Skin epidermis (tissue), 12 donors: ENCODE data around the gene TLR8.
"Not testable (repeated sequence)": the region's sequence is repeated elsewhere in the genome, so short reads cannot be mapped to it uniquely, and the experiment has no call there.

Experiments
- H3K27ac ChIP-seq, 21 experiments: fragments of 200-600 bp; sonication (generic) in 11 of 21; one replicate each; pipeline ENCODE4 v1.5.0; 2020; ENCODE audit warnings: mild to moderate bottlenecking in 3 of 21, inconsistent platforms in 2 of 21, moderate library complexity in 2 of 21
- H3K4me3 ChIP-seq, 7 experiments: fragments of 200-600 bp; sonication (generic) in 2 of 7; one replicate each; pipeline ENCODE4 v1.5.0; 2020; ENCODE audit warnings: inconsistent platforms in 2 of 7, mild to moderate bottlenecking in 2 of 7, moderate library complexity in 1 of 7

Gene TLR8

DNA sequence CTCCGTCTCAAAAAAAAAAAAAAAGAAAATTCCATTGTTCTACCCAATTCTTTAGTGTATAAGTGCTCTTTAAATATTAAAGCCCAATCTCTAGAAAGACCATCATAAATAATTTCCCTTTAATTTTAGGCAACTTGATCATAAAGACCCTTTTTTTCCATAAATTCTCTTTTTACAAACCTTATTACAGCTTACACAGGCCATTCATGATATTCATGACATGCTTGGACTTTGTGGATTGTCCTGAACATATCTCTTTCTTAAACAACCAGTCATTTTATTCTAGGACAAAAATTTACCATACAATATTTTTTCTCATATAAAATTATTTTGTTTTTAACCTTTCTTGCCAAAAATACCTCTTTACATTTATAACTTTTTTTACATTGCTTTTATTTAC, 30.5 kb downstream of the TLR8 start:
- H3K4me3 ChIP-seq = no peak overlapping the region
- no peak overlapping the region for H3K27ac ChIP-seq

DNA sequence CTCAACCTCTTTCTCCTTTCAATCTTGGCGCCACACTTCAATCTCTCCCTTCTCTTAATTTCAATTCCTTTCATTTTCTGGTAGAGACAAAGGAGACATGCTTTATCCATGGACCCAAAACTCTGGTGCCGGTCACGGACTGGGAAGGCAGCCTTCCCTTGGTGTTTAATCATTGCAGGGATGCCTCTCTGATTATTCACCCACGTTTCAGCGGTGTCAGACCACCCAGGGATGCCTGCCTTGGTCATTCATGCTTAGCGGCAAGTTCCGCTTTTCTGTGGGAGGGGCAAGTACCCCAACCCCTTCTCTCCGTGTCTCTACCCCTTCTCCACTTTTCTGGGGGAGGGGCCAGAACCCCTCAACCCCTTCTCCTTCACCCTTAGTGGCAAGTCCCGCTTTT, 34.1 kb downstream of the TLR8 start:
- H3K4me3 ChIP-seq, H3K27ac ChIP-seq: not testable (repeated sequence)

DNA sequence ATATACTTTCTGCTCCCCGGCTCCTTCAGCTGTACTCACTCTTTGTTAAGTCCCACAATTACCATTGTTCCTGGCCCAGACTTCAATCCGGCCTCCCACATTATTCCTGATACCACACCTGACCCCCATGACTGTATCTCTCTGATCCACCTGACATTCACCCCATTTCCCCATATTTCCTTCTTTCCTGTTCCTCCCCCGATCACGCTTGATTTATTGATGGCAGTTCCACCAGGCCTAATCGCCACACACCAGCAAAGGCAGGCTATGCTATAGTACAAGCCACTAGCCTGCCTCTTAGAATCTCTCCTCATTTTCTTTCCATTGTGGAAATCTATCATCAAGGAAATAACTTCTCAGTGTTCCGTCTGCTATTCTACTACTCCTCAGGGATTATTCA, 37.2 kb downstream of the TLR8 start:
- H3K4me3 ChIP-seq, H3K27ac ChIP-seq: not testable (repeated sequence)

DNA sequence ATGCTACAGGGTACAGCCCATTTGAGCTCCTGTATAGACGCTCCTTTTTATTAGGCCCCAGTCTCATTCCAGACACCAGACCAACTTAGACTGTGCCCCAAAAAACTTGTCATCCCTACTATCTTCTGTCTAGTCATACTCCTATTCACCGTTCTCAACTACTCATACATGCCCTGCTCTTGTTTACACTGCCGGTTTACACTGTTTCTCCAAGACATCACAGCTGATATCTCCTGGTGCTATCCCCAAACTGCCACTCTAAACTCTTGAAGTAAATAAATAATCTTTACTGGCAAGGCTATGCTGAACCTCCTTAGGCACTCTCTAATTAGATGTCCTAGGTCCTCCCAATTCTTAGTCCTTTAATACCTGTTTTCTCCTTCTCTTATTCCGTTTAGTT, 38.0 kb downstream of the TLR8 start:
- not testable (repeated sequence) for H3K4me3 ChIP-seq, H3K27ac ChIP-seq

DNA sequence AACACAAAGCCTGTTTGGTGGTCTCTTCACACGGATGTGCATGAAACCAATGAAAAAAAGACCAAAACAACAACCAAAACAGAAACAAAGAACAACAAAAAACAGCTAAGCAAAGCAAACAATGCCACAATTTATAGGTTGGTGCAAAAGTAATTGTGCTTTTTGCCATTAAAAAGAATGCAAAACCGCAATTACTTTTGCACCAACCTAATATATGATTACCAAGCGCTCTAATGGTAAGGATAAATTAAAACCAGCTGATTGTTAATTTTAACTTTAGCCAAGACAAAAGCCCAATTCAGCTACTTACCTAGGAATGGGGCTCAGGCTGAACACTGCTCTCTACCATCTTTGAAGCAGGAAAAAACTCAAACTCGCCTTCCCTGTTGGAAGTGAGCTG, 39.1 kb downstream of the TLR8 start:
- no peak overlapping the region for H3K27ac ChIP-seq

DNA sequence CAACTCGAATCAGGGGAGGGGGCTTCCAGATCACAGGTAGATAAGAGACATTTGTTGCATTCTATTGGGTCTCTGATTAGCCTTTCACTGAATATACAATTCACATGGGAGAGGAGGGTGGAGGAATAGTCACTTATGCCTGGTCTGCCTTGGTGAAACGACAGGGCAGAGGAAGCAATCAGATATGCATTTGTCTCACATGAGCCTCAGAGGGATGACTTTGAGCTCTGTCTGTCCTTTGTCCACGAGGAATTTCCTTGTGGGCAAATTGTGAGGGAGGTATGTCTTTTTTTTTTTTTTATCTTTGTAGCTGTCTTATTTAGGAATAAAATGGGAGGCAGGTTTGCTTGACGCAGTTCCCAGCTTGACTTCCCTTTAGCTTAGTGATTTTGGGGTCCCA, 40.0 kb downstream of the TLR8 start:
- H3K4me3 ChIP-seq = no peak overlapping the region
- H3K27ac ChIP-seq = peak overlapping the region in 6 of 21 experiments; percentile 22 to 72 (median 46)

More for the DNA sequence above, 39.1 kb downstream of the TLR8 start:
- H3K4me3 ChIP-seq = no peak overlapping the region

DNA sequence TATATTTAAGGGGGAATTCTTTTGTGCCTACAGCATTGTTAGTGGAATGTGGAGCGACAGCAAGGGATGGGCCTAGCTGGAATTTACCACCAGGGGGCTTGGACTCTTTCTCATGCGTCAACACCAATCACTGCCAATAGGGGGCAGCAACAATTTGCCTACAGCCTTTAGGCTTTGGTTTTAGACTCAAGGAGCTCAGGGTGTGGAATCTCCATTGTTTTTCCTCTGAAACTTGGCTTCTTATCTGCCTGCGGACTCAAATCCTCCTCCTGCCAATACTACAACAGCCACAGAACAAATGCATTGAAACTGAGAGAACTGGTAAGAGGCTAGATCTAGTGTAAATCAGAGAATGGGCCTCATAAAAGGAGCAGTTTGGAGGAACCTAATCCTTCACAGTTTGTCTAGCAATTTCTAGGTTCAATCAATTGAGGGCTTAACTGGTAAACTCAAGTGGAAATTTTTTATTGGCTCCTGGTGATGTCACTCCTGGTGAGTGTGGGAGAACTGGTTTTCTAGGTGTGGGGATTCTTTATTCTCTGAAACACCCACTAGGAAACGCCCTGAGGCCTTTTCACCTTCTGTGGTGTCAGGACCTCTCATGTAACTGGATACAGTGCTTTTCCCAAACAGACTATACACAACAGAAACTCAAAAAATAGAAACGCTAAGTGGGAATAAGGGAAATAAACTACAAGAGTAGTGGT, 40.6 kb downstream of the TLR8 start:
- peak overlapping the region in 17 of 21 experiments; percentile 30 to 85 (median 65) for H3K27ac ChIP-seq
- no peak overlapping the region for H3K4me3 ChIP-seq

DNA sequence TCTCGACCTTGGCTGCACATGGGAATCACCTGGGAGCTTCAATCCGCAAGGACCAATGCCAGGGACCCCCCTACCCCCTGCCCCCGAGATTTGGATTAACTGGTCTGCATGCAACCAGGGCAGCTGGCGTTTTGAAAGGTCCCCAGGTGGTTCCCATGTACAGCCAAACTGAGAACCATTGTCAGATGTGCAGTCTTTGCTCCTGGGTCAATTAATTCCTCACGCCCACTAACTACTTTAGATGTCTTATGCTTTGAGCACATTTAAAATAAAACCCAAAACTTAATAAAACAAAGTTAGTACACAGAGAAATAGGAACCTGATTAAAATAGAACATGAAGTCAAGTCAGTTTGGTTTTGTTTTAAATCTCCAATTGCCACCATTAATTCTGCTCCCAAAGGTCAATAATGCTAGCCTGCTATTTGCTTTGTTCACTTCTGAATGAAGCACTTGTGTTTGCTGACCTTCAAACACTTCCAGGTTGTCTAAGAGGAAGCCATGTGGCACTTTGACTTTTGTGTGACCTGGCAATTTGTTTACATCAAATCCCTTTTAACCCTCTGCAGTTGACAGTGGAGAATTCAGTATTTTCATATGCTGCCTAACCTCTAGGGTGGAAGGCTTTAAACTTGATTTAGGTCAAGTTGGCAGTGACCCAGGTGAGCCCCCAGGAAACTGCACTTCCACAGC, 41.3 kb downstream of the TLR8 start:
- Histone ChIP-seq H3K27ac (peak overlapping the region in 19 of 21 experiments; percentile 3 to 85 (median 64)), H3K4me3 (no peak overlapping the region)

DNA sequence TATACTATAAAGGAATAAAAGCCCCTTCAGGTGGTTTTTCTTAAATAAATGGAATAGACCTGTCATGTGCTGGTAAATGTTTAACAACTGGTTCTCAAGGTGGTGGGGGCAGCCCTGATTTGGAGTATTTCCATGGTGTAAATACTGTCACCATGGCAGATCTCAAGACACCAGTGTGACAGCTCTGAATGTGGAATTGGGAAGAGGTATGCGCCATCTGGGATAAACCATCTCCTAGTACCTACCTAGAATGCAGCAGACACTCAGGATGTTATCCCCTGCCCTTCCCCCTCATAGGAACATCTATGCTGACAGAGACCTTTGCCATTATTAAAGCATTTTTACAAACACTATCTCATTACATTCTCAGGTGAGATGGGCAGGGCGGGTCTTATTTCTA, 42.1 kb downstream of the TLR8 start:
- H3K27ac ChIP-seq = peak overlapping the region in 7 of 21 experiments; percentile 3 to 80 (median 37)
- no peak overlapping the region for H3K4me3 ChIP-seq

DNA sequence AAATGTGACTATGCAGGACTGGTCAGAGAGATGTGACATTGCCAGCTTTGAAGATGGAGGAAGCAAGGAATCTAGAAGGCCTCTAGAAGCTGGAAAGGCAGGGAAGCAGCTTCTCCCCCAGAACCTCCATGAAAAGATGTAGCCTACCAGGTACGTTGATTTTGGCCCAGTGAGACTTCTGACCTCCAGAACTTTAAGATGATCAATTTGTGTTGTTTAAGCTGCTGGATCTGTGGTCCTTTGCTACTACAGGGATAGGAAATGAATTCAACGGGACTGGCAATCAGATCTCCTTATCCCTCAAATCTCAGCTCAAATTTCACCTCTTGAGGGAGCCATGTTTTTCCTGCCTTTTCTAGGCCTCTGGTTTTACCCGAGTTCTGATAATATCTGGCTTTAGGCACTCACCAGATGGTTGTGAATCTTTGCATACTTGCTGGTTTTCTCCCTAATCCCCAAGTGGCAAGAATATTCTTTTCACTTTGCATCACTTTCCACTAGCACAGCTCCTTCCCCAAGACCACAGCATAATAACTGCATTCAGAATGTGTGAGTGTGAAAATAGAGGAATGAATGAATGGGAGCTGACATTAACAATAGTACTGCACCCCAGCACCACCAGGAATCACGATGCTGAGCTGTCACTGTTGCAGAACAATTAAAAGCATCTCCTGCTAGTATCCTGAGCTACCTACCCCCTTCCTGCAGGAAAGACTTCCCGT, 42.9 kb downstream of the TLR8 start:
- H3K27ac ChIP-seq = peak overlapping the region in 19 of 21 experiments; percentile 1 to 88 (median 68)
- H3K4me3 ChIP-seq = no peak overlapping the region

DNA sequence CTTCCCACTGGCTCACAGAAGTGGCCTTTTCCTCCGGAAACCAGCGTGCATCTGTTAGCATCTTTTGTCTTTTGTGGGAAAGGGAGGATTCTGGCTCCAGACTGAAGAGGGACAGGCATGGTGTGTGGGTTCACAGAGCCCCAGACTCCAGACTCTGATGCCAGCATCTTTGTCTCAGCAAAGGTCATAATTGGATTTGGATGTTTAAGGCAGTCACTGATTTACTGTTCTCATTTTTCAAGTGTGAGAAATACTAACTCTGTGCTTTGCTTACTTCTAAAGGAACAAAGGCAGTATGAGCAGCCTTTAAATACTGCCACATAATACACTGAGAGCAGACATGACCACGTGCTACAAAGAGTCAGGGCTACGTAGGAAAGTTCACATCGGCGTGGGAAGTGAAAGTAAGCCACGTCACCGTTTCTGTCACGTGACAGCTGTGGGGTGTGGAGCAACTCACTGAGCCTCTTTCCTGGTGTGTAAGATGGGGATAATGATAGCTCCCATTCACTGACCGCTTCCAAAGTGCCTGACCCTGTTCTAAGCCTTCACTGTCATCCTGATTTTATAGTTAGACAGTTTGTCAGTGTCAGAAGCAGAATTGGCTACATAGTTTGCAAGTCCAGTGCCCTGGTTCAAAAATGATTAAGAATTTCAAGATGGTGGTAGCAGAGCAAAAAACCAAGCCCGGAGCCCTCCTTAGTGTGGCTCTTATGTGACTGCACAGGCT, 43.7 kb downstream of the TLR8 start:
- Histone ChIP-seq H3K27ac (peak overlapping the region in 19 of 21 experiments; percentile 1 to 88 (median 68)), H3K4me3 (peak overlapping the region in 1 of 7 experiments; percentile 12)

DNA sequence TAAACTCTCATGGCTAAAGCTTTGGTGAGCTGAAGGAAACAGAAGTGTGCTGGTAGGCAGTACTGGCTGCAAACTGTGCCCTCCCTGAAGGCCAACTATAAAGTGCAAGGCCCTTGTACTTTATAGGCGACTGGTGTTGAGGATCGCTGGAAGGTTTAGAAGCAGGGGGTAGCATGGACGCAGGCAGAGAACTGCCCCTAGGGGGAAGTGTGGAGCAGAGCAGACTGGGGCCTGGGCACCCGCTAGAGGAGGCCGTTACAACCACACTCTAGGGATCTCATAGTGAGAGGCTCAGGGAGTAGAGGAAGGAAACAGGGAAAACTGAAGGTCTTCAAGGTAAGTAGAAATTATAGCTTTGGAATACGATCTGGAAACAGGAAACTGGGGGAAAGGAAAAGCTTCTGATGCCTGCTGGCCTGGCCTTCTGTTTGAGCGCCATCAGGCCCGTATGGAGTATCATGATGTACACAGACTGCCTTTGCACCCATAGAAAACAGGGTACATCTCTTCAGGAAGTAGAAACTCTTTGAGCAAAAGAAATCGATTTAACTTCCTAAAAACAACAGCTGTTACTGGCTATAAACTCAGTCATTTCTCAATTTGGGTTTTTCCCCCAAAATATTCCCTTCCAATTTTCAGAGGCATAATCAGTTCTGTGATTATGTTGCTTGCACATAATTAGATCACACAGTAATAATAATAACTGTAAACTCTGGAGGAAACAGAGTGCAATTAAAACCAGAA, 44.6 kb downstream of the TLR8 start:
- H3K4me3 ChIP-seq = peak overlapping the region in 1 of 7 experiments; percentile 12
- H3K27ac ChIP-seq = peak overlapping the region in 18 of 21 experiments; percentile 1 to 88 (median 67)

DNA sequence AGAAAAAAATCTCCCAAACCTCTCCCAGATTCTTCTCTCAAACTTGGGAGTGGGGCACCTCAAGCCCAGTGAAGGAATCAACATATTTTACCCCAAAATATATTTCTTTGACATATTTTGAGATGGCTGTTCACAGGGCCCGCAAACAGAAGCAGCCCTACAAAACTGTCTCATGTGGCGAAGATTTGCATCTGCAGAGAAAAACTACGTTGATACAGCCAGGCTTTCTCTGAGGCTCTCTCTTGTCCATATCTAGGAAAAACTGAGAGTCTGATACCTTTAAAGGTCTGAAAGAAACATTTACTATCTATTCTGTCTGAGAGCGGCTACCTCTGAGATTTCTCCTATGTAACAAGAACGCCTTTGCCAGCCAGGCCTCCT, 45.2 kb downstream of the TLR8 start:
- Histone ChIP-seq H3K4me3 (no peak overlapping the region), H3K27ac (peak overlapping the region in 10 of 21 experiments; percentile 1 to 88 (median 70))

DNA sequence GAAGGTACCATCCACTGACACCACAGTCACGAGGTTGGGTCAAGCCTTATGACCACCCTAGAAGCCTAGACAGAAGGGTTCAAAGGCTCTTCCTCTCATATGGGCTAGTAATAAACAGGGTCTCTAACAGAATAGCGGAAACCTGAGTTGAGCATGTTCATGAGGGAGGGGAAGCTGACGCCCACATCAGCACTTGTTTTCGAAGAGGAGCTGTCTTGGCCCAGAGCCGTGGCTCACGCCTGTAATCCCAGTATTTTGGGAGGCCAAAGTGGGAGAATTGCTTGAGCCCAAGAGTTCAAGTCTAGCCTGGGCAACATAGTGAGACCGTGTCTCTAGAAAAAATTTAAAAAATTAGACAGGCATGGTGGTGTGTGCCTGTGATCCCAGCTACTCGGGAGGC, 47.0 kb downstream of the TLR8 start:
- H3K4me3 ChIP-seq = no peak overlapping the region
- peak overlapping the region in 6 of 21 experiments; percentile 22 to 94 (median 64) for H3K27ac ChIP-seq

DNA sequence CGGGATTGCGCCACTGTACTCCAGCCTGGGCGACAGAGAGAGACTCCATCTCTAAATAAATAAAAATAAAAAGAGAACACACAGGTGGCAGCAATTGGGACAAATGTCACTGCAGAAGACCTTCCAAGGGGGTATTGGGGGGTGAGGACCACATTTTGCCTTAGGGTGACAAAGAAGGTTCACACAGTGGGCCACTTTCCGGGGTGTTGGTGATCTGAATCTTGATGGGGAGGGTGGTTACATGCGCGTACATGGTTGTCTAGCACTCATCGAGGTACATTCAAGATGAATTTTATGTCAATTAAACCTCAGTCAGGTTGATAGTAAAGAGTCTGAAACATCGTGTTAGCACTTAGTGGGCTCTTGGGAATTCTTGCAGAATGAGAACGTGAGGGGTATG, 48.0 kb downstream of the TLR8 start:
- peak overlapping the region in 15 of 21 experiments; percentile 14 to 94 (median 80) for H3K27ac ChIP-seq
- H3K4me3 ChIP-seq = no peak overlapping the region

DNA sequence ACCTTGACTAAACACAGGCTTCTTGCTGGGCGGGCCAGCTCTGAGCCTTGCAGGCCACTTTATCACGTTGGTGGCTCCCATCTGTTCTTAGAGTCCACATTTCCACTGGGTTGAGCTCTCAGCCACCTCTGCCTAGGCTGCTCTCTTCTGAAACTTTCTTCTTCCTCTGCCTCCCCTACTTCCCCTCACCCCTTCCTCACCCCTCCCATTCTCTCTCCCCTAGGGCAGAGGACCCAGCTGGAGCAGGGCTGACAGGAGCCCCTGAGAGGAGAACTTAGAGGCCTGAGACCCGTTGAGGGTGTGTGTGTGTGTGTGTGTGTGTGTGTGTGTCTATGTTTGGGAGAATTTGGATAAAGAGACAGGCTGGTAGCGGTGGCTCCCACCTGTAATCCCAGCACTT, 48.6 kb downstream of the TLR8 start:
- H3K27ac ChIP-seq = peak overlapping the region in 18 of 21 experiments; percentile 14 to 94 (median 79)
- no peak overlapping the region for H3K4me3 ChIP-seq

DNA sequence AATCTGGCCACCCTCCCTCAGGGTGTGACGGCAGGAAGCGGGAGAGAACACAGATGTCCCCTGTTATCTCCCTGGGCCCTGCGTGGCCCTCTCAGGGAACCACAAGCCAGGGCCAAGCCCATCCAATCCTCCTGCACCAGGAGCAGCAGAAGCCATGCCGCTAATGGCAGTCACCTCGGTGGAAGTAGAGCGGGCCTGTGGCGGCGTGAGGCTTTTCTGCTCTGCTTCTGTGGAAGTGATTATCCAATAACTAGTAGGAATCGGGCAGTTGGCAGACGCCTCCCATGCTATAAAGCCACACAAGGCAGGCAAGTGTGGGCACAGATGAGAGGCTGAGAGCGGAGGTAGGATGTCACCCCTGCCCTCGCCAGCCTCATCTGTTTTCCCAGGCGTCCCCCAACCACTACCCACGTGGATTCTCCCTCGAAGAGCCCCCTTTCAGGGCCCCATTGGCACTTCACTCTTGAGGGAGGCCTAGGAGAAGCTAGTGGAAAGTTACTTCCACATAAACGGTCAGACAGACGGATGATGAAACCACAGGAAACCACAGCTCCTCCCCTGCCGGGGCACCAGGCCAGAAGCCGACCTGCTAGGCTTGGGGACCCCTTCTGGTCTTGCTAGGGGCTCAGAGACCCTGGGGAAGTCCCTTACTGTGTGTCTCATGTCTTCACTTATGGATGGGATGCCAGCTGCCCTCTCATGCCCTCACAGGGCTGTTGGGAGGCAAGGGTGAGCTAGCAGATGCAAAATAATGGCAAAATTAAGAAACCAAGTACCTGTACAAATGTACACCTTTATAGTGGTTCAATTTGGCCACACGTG, 49.7 kb downstream of the TLR8 start:
- no peak overlapping the region for H3K4me3 ChIP-seq
- peak overlapping the region; percentile 1 to 94 (median 81) for H3K27ac ChIP-seq
